Transverse colon (tissue), 4 donors: ENCODE results near the gene MTREX. TPM values are rescaled to one million over a fixed set of nuclear protein-coding genes. Genes with fewer than 3 reads are reported as not detected.

Source experiments
- DNase-seq: peaks from one replicate; pipeline ENCODE4 v3.0.0-alpha.2; 2019
- H3K27ac ChIP-seq, 4 donors: fragments of 200-600 bp; sonication (generic); 2 replicates each; pipeline ENCODE4 v1.5.1; 2016 to 2018; ENCODE audit warnings: inconsistent platforms in 4 of 4
- H3K27me3 ChIP-seq: fragments of 200-600 bp; sonication (generic); 2 replicates; pipeline ENCODE4 v1.5.1; 2017; ENCODE audit warnings: inconsistent platforms
- H3K36me3 ChIP-seq, 4 donors: fragments of 200-600 bp; sonication (generic); 2 replicates each; pipeline ENCODE4 v1.5.1; 2017 to 2019; ENCODE audit warnings: inconsistent platforms in 4 of 4
- H3K4me1 ChIP-seq, 4 donors: fragments of 200-600 bp; sonication (generic); 2 replicates each; pipeline ENCODE4 v1.5.1; 2017 to 2020; ENCODE audit warnings: inconsistent platforms in 4 of 4
- H3K4me3 ChIP-seq, 4 donors: fragments of 200-600 bp; sonication (generic); 1 replicate in 1 of 4; 2 replicates in 3 of 4; pipeline versions ENCODE4 v1.5.1 to v1.6.1; 2017 to 2019; ENCODE audit warnings: inconsistent platforms in 4 of 4
- H3K9me3 ChIP-seq, 2 donors: fragments of 200-600 bp; sonication (generic); 2 replicates each; pipeline ENCODE4 v1.5.1; 2017 to 2019; ENCODE audit warnings: inconsistent platforms in 2 of 2
- EP300 ChIP-seq: sonication (generic); formaldehyde crosslinking; IDR thresholded peaks from one replicate; pipeline ENCODE4 v1.6.1; 2017; ENCODE audit warnings: antibody characterized with exemption, low read depth
- POLR2A ChIP-seq: fragments of 450-650 bp; IDR thresholded peaks from one replicate; pipeline ENCODE4 v1.6.1; 2016; ENCODE audit warnings: antibody characterized with exemption, mild to moderate bottlenecking, moderate library complexity
- POLR2AphosphoS5 ChIP-seq, 3 donors: sonication (generic); formaldehyde crosslinking; IDR thresholded peaks; one replicate each; pipeline ENCODE4 v1.6.1; 2016; ENCODE audit warnings: antibody characterized with exemption in 3 of 3
- WGBS, 2 donors: methylation state at CpG; one replicate each; pipeline ENCODE4 v1.1.5; 2018; ENCODE audit warnings: low coverage in 1 of 2; 5-methylcytosine and 5-hydroxymethylcytosine counted together
- in situ Hi-C, 4 donors: fragments of 200-750 bp; cut with MboI; loops; one replicate each; pipeline versions ENCODE4 v1.15.0 to v1.15.1; 2017; ENCODE audit warnings: low sequenced_read_pairs in 3 of 4, low pct_ligation_motif_present in 1 of 4, low pct_unique_long_range_greater_than_20kb in 1 of 4
- intact Hi-C: fragments of 100-400 bp; cut with DNase I; formaldehyde crosslinking; loops from one replicate; pipeline ENCODE4 v1.15.1; 2023; ENCODE audit warnings: low total_unique reads
- total RNA-seq, 4 donors: library from RNA; depleted of rRNA; stranded (reverse); fragments of >200 nt; gene quantifications; one replicate each; pipeline ENCODE4 v1.1.0, GENCODE V29; 2016
- TF ChIP-seq, protein P1 (sequence below), 5 experiments: fragments of 200-600 bp in 3 of 5; fragments of 450-650 bp in 2 of 5; sonication (generic) in 3 of 5; IDR thresholded peaks; 1 replicate in 2 of 5; 2 replicates in 3 of 5; pipeline ENCODE4 v1.5.1; 2016 to 2017; ENCODE audit warnings: antibody characterized with exemption in 5 of 5, inconsistent platforms in 3 of 5, mild to moderate bottlenecking in 2 of 5, moderate library complexity in 1 of 5

MTREX gene
- total RNA-seq, 4 donors from 2014 or later = 29.5 to 85.9 (median 65.5) TPM

DNA sequence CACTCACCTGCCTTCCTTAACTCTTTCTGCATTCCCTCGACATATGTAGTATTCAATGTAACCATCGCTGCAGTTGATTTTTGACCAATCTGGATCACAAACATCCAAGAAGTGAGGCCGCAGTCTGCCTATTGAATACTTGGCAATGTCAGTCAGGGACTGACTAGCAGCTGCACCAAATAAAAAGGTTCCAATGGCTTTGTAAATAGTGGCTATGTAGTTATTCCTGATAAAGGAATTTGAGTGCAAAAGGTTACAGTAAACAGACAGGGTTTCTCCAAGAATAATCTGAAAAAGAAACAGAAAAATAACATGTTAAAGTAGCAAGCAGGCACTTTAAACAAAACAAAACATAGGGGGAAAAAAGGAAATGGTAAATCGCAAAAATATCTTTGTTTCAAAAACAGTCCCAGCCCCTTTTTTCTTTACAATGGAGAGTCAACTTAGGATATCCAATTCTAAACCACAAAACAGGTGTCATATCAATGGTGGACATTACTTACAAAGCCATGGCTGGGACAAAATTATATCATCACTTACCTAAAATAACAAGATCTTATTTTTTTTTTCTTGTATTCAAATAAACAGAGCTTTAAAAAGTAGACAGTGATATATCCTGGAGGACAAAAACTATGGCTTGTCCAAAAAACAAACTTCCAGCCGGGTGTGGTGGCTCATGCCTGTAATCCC is 160.2 kb downstream of the MTREX start:
- TF ChIP-seq POLR2AphosphoS5 (IDR thresholded peaks at IDR 0.05) = no peak
- TF ChIP-seq POLR2A = no peak
- TF ChIP-seq, protein P1, sequence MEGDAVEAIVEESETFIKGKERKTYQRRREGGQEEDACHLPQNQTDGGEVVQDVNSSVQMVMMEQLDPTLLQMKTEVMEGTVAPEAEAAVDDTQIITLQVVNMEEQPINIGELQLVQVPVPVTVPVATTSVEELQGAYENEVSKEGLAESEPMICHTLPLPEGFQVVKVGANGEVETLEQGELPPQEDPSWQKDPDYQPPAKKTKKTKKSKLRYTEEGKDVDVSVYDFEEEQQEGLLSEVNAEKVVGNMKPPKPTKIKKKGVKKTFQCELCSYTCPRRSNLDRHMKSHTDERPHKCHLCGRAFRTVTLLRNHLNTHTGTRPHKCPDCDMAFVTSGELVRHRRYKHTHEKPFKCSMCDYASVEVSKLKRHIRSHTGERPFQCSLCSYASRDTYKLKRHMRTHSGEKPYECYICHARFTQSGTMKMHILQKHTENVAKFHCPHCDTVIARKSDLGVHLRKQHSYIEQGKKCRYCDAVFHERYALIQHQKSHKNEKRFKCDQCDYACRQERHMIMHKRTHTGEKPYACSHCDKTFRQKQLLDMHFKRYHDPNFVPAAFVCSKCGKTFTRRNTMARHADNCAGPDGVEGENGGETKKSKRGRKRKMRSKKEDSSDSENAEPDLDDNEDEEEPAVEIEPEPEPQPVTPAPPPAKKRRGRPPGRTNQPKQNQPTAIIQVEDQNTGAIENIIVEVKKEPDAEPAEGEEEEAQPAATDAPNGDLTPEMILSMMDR (IDR thresholded peaks at IDR 0.05) = no peak
- no peak for TF ChIP-seq EP300
- H3K4me3 ChIP-seq = no peak overlapping the region
- intact Hi-C loops = no loop called here
- in situ Hi-C loops = no loop called here
- H3K9me3 ChIP-seq = no peaks in the 10 kb centered on the region
- H3K36me3 ChIP-seq = peaks cover 0 to 12% (median 0%) of the 10 kb centered on the region in 4 donors
- 40 to 55% methylated on average over 5 of the region's 5 CpGs for WGBS, 2 donors
- H3K27ac ChIP-seq = peak overlapping the region; percentile 46 to 57 (median 52)
- no peaks in the 10 kb centered on the region for H3K27me3 ChIP-seq
- peaks cover 18 to 46% (median 25%) of the 10 kb centered on the region in 4 donors for H3K4me1 ChIP-seq
- DNase-seq = no peak

- Histone ChIP-seq H3K4me3 (no peak overlapping the region), H3K9me3 (no peaks in the 10 kb centered on the region), H3K4me1 (peaks cover 18 to 46% (median 25%) of the 10 kb centered on the region in 4 donors), H3K27me3 (no peaks in the 10 kb centered on the region), H3K36me3 (peaks cover 0 to 18% (median 0%) of the 10 kb centered on the region in 4 donors), H3K27ac (peak overlapping the region in 2 of 4 donors; percentile 7 to 26)
- in situ Hi-C loops = no loop called here
- intact Hi-C loops = no loop called here
- no peak for DNase-seq
- TF ChIP-seq EP300 (no peak), POLR2A (no peak), POLR2AphosphoS5 (IDR thresholded peaks at IDR 0.05) (no peak)
These were observed 162.1 kb downstream of the MTREX start for GRCh38 chr5:55469839-55470238.

DNA sequence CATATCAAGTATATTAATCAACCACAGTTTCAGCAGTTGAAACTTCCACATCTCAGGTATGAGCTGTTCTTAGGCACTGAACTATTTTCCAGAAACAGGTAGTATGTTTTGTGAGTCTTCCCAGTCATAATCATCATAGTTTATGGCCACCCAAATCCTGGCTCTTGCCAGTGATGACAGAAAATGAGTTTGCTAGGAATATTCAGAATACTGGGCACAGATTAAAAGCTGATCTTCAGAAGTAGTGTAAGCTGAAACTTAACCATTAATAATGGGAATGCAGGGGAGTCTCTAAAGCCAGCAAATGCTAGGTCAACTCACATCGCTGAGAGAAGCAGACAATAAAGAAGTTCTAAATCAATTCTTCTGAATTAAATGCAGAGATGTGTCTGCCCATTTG is 162.5 kb downstream of the MTREX start:
- no peak for DNase-seq
- Histone ChIP-seq H3K27ac (peak overlapping the region in 1 of 4 donors; percentile 26), H3K4me3 (no peak overlapping the region), H3K27me3 (no peaks in the 10 kb centered on the region), H3K4me1 (peaks cover 18 to 46% (median 25%) of the 10 kb centered on the region in 4 donors), H3K36me3 (peaks cover 0 to 14% (median 0%) of the 10 kb centered on the region in 4 donors), H3K9me3 (no peaks in the 10 kb centered on the region)
- 96 to 100% methylated on average over 1 of the region's 1 CpG for WGBS, 2 donors
- in situ Hi-C loops (no loop called here), intact Hi-C loops (no loop called here)
- TF ChIP-seq, protein P1 (IDR thresholded peaks at IDR 0.05) = no peak
- TF ChIP-seq POLR2A = no peak
- no peak for TF ChIP-seq POLR2AphosphoS5 (IDR thresholded peaks at IDR 0.05)
- no peak for TF ChIP-seq EP300

- Histone ChIP-seq H3K4me1 (peaks cover 18 to 46% (median 25%) of the 10 kb centered on the region in 4 donors), H3K36me3 (peaks cover 0 to 14% (median 0%) of the 10 kb centered on the region in 4 donors), H3K27ac (no peak overlapping the region), H3K9me3 (no peaks in the 10 kb centered on the region), H3K27me3 (no peaks in the 10 kb centered on the region), H3K4me3 (no peak overlapping the region)
- DNase-seq = no peak
- intact Hi-C loops = no loop called here
- TF ChIP-seq POLR2A (no peak), EP300 (no peak), POLR2AphosphoS5 (IDR thresholded peaks at IDR 0.05) (no peak)
- TF ChIP-seq, protein P1 (IDR thresholded peaks at IDR 0.05) = no peak
- in situ Hi-C loops = no loop called here
- WGBS, 2 donors = 53 to 81% methylated on average over 1 of the region's 1 CpG
These were observed 163.7 kb downstream of the MTREX start for GRCh38 chr5:55471468-55471867.
